GM12873 (cell line): ENCODE results near the gene RANGRF.

Experiments used
- CTCF ChIP-seq: IDR thresholded peaks from 2 replicates; pipeline ENCODE4 v1.5.1; 2012; ENCODE audit warnings: low read depth, mild to moderate bottlenecking, moderate library complexity, low read length, control low read depth; ENCODE audit not compliant: insufficient read depth; ENCODE audit errors: missing control alignments

Gene RANGRF

DNA sequence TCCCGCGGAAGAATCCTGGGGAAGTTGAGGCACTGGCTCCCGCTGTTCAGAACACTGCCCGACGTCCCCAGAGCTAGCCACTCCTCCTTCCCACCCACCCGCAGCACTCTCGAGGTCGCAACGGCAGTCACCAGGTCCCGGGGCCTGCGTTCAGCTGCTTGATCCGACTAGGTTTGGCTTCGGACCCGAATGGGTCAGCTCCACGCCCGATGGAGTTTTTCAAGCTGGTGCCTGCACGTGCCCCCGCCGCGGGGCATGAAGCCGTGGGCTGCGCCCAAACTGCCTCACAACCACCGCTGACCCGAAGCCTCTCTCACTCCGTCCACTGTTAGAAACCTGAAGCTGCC lies 38.8 kb downstream of the RANGRF start:
- TF ChIP-seq CTCF = no peak

- TF ChIP-seq CTCF = no peak
These were observed 43.7 kb downstream of the RANGRF start for GRCh38 chr17:8332128-8332527.

GRCh38 chr17:8332688-8333087 lies 44.2 kb downstream of the RANGRF start:
- no peak for TF ChIP-seq CTCF

DNA sequence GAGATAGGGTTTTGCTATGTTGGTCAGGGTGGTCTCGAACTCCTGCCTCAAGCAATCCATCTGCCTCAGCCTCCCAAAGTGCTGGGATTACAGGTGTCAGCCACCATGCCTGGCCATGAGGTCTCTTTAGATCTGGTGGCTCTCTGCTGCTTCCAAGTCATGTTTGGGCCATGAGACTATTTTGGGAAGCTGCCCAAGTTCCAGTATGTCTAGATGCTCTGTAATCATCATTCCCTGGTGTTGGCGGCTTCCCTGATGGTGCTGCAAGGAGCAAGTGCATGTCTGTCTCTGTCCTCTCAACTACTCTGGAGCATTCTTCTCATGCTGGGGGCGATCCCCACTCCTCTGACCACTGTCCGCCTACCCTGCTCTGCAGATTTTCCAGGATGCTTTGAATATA lies 44.8 kb downstream of the RANGRF start:
- TF ChIP-seq CTCF = no peak

GRCh38 chr17:8337802-8338752 lies 49.6 kb downstream of the RANGRF start:
- no peak for TF ChIP-seq CTCF

- TF ChIP-seq CTCF = no peak
These were observed 50.3 kb downstream of the RANGRF start for GRCh38 chr17:8338753-8339140.

GRCh38 chr17:8339540-8339939 lies 51.1 kb downstream of the RANGRF start, which contains the start of gene ODF4:
Gene ODF4 (plus strand): TSS chr17:8339840. CDS start chr17:8340052, 212 bp downstream.
- TF ChIP-seq CTCF = no peak
